HG03135 (cell line): ENCODE results near the gene WDR87.
"Not testable (repeated sequence)": the region's sequence is repeated elsewhere in the genome, so short reads cannot be mapped to it uniquely, and the experiment has no call there.

ENCODE experiments used
- ATAC-seq: cut with Tn5 transposase; IDR thresholded peaks from one replicate; pipeline ENCODE4 v1.9.1; 2021; ENCODE audit warnings: mild to moderate bottlenecking, moderate library complexity; ENCODE audit not compliant: unreplicated experiment

Gene WDR87

GRCh38 chr19:37893845-37894575 lies 12.4 kb downstream of the WDR87 start:
- no peak for ATAC-seq

GRCh38 chr19:37886571-37886970 lies 19.8 kb downstream of the WDR87 start:
- ATAC-seq, result no peak

GRCh38 chr19:37885392-37885791 lies 21.0 kb downstream of the WDR87 start:
- ATAC-seq, result no peak

GRCh38 chr19:37877147-37877546 lies 29.2 kb downstream of the WDR87 start:
- ATAC-seq, result no peak

GRCh38 chr19:37876032-37876431 lies 30.4 kb downstream of the WDR87 start:
- no peak for ATAC-seq

GRCh38 chr19:37874784-37875183 lies 31.6 kb downstream of the WDR87 start:
- ATAC-seq, result no peak

GRCh38 chr19:37872383-37872782 lies 34.0 kb downstream of the WDR87 start:
- ATAC-seq, result no peak

- no peak for ATAC-seq
Measured at GRCh38 chr19:37869766-37870340, 36.5 kb downstream of the WDR87 start.

- ATAC-seq, result no peak
Measured at GRCh38 chr19:37867831-37868230, 38.6 kb downstream of the WDR87 start.

GRCh38 chr19:37865930-37866329 lies 40.5 kb downstream of the WDR87 start:
- not testable (repeated sequence) for ATAC-seq

- no peak for ATAC-seq
Measured at GRCh38 chr19:37864501-37864900, 41.9 kb downstream of the WDR87 start.

GRCh38 chr19:37855098-37855497 lies 51.3 kb downstream of the WDR87 start:
- ATAC-seq, result no peak

GRCh38 chr19:37845932-37846331 lies 60.5 kb downstream of the WDR87 start:
- no peak for ATAC-seq
